ENCODE results near the gene MYO1A. TPM values are rescaled to one million over a fixed set of nuclear protein-coding genes. Genes with fewer than 3 reads are reported as not detected.

The MYO1A gene
- total and polyA plus RNA-seq, 10 of the 15 experiments (the other 5 are each of a cell fraction or from before 2014, with no cell fraction given) = 0.01 to 0.34 (median 0.15) TPM; not detected in 2

DNA sequence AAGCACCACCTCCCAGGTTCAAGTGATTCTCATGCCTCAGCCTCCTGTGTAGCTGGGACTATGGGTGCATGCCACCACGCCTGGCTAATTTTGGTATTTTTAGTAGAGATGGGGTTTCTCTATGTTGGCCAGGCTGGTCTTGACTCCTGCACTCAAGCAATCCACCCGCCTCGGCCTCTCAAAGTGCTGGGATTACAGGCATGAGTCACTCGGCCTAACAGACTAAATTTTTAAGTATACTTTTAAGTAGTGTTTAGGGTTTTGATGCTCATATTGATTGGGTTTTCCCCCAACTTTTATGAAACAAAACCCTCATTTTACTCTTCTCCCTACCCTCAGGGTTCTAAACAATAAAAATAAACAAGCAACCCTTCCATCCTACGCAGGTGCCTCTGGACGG is 5.5 kb downstream of the MYO1A start:
- no peaks in the 10 kb centered on the region for H3K36me3 ChIP-seq (ENCODE audit: control insufficient read depth in 2 of 2, insufficient read depth in 2 of 2, low read length in 1 of 2)
- DNase-seq (ENCODE audit: low read depth, low spot score) (no peak), ATAC-seq (no peak), FAIRE-seq (no peak)
- WGBS (ENCODE audit: insufficient coverage, insufficient replicate concordance, low lambda C conversion rate, missing lambda C conversion rate) = 33% methylated on average over 6 of the region's 6 CpGs
- H3K4me3 ChIP-seq = no peak overlapping the region
- no peak overlapping the region for H3K9ac ChIP-seq (ENCODE audit: control insufficient read depth, insufficient read depth, low read length)
- H3K27me3 ChIP-seq (replicated peaks in 1 of 2; ENCODE audit: control insufficient read depth in 2 of 2, insufficient read depth in 2 of 2, low read length in 1 of 2) = no peaks in the 10 kb centered on the region; a peak in 1 of 4 replicates
- intact Hi-C loops (cut with micrococcal nuclease; ENCODE audit: unreplicated experiment) = no loop called here
- H3K9me3 ChIP-seq (replicated peaks; ENCODE audit: control insufficient read depth, insufficient read depth, low read length) = no peaks in the 10 kb centered on the region; the same call in 2 of the 3 replicates
- ChIA-PET RAD21 (ENCODE audit: unreplicated experiment) (no interaction called here), CTCF (interaction anchor here (1.1 to 1.4 kb wide), 2 partner anchors 9 to 16 kb away, joined by 3 read pairs; no protein-coding TSS in a partner anchor), SMC1A (ENCODE audit: uncharacterized antibody, unreplicated experiment) (interaction anchor here (1.4 kb wide), 1 partner anchor 12 kb away, joined by 5 read pairs; no protein-coding TSS in a partner anchor), POLR2A (no interaction called here)
- in situ Hi-C loops (cut with MboI) = no loop called here
- no TSS peak for BruUV-seq (replicated peaks)
- no peaks in the 10 kb centered on the region for H3K79me2 ChIP-seq (ENCODE audit: control insufficient read depth, insufficient read depth, low read length)
- H3K27ac ChIP-seq (ENCODE audit: control insufficient read depth, insufficient read depth) = no peak overlapping the region
- H2AFZ ChIP-seq (ENCODE audit: control insufficient read depth, low read depth, low read length) = no peak overlapping the region
- H4K20me1 ChIP-seq (ENCODE audit: control insufficient read depth, insufficient read depth) = no peaks in the 10 kb centered on the region
- H3K4me1 ChIP-seq (ENCODE audit: control insufficient read depth, insufficient read depth, low read length) = peaks cover 15% of the 10 kb centered on the region
- no peak overlapping the region for H3K4me2 ChIP-seq (ENCODE audit: control insufficient read depth, insufficient read depth)
- TF ChIP-seq DPF2 (IDR thresholded peaks at IDR 0.05) (no peak), CEBPZ (IDR thresholded peaks at IDR 0.05; ENCODE audit: low read depth, low read length) (no peak), KDM1A (IDR thresholded peaks at IDR 0.05; ENCODE audit: borderline replicate concordance) (no peak), MTA3 (IDR thresholded peaks at IDR 0.05; ENCODE audit: borderline replicate concordance, low read length) (no peak), SIN3A (IDR thresholded peaks at IDR 0.05; ENCODE audit: low read depth, low read length) (no peak), MTA2 (IDR thresholded peaks at IDR 0.05; ENCODE audit: low read depth) (no peak)

Measured in GM12878 (cell line).